GM23338 (cell line): Measurements from ENCODE around the gene PPM1H. TPM values are rescaled to one million over a fixed set of nuclear protein-coding genes. Genes with fewer than 3 reads are reported as not detected.

Source experiments
- ATAC-seq: fragments of 200-7000 bp; cut with Tn5 transposase; 3 replicates; pipeline ENCODE4 v1.9.1; 2020
- DNase-seq: peaks from one replicate; pipeline ENCODE4 v3.0.0-alpha.2; 2015; ENCODE audit warnings: low spot score
- H2AFZ ChIP-seq: fragments of 200-600 bp; sonication (generic); 2 replicates; pipeline ENCODE4 v1.8.0; 2016; ENCODE audit warnings: antibody characterized with exemption, mild to moderate bottlenecking, moderate library complexity
- H3F3A ChIP-seq: fragments of 200-600 bp; sonication (generic); replicated peaks from 2 replicates; pipeline ENCODE4 v1.8.0; 2017; ENCODE audit warnings: antibody characterized with exemption, mixed run types, low read depth
- H3K27ac ChIP-seq: fragments of 200-600 bp; sonication (generic); 2 replicates; pipeline ENCODE4 v1.6.1; 2016; ENCODE audit warnings: low read depth
- H3K27me3 ChIP-seq: fragments of 200-600 bp; sonication (generic); 2 replicates; pipeline ENCODE4 v1.8.0; 2016; ENCODE audit warnings: mild to moderate bottlenecking, mixed run types, moderate library complexity; ENCODE audit not compliant: insufficient read depth
- H3K36me3 ChIP-seq: fragments of 200-600 bp; sonication (generic); 2 replicates; pipeline ENCODE4 v1.8.0; 2016; ENCODE audit warnings: mild to moderate bottlenecking; ENCODE audit not compliant: insufficient read depth
- H3K4me1 ChIP-seq: fragments of 200-600 bp; sonication (generic); 2 replicates; pipeline ENCODE4 v1.8.0; 2016; ENCODE audit warnings: mild to moderate bottlenecking, moderate library complexity; ENCODE audit not compliant: insufficient read depth
- H3K4me2 ChIP-seq: fragments of 200-600 bp; sonication (generic); 2 replicates; pipeline ENCODE4 v1.7.1; 2017; ENCODE audit warnings: mixed run types
- H3K4me3 ChIP-seq: fragments of 200-600 bp; sonication (generic); 2 replicates; pipeline ENCODE4 v1.6.1; 2016; ENCODE audit warnings: mixed run types
- H3K79me2 ChIP-seq: fragments of 200-600 bp; sonication (generic); replicated peaks from 2 replicates; pipeline ENCODE4 v1.8.0; 2017; ENCODE audit warnings: mild to moderate bottlenecking; ENCODE audit not compliant: insufficient read depth
- H3K9me2 ChIP-seq: fragments of 200-600 bp; sonication (generic); 2 replicates; pipeline ENCODE4 v1.8.0; 2017; ENCODE audit not compliant: insufficient read depth
- H4K20me1 ChIP-seq: fragments of 200-600 bp; sonication (generic); replicated peaks from 2 replicates; pipeline ENCODE4 v1.8.0; 2017; ENCODE audit warnings: mild to moderate bottlenecking; ENCODE audit not compliant: insufficient read depth
- H3K27ac Mint-ChIP-seq: 2 replicates; pipeline ENCODE4 v1.8.0; 2020; ENCODE audit warnings: inconsistent platforms, mild to moderate bottlenecking, moderate library complexity, mixed read lengths
- H3K27me3 Mint-ChIP-seq: 3 replicates; pipeline ENCODE4 v1.8.0; 2022; ENCODE audit warnings: low read depth, mild to moderate bottlenecking, moderate library complexity, mixed read lengths, inconsistent platforms; ENCODE audit not compliant: insufficient read depth, poor library complexity
- H3K36me3 Mint-ChIP-seq: 3 replicates; pipeline ENCODE4 v1.8.0; 2021; ENCODE audit warnings: low read depth, mild to moderate bottlenecking, inconsistent platforms, moderate library complexity, mixed read lengths
- H3K4me1 Mint-ChIP-seq: 3 replicates; pipeline ENCODE4 v1.8.0; 2020; ENCODE audit warnings: mild to moderate bottlenecking, inconsistent platforms, mixed read lengths
- H3K4me3 Mint-ChIP-seq: 3 replicates; pipeline ENCODE4 v1.8.0; 2021; ENCODE audit warnings: moderate library complexity, mild to moderate bottlenecking, inconsistent platforms, mixed read lengths
- H3K9me3 Mint-ChIP-seq: 3 replicates; pipeline ENCODE4 v1.8.0; 2020; ENCODE audit warnings: moderate library complexity, mild to moderate bottlenecking, inconsistent platforms, mixed read lengths
- CREB1 ChIP-seq: fragments of 250-450 bp; sonication (Bioruptor Pico); IDR thresholded peaks from 2 replicates; pipeline ENCODE4 v1.5.0; 2020; ENCODE audit warnings: low read depth, mild to moderate bottlenecking, moderate library complexity
- ETS1 ChIP-seq: IDR thresholded peaks from 2 replicates; pipeline ENCODE4 v1.6.1; 2016; ENCODE audit warnings: antibody characterized with exemption
- EZH2 ChIP-seq: fragments of 200-600 bp; sonication (generic); IDR thresholded peaks from one replicate; pipeline ENCODE4 v1.8.0; 2017; ENCODE audit warnings: antibody characterized with exemption, mild to moderate bottlenecking, low read depth; ENCODE audit not compliant: unreplicated experiment
- JUNB ChIP-seq: IDR thresholded peaks from one replicate; pipeline ENCODE4 v1.6.1; 2016; ENCODE audit warnings: antibody characterized with exemption; ENCODE audit not compliant: unreplicated experiment
- NANOG ChIP-seq: IDR thresholded peaks from 2 replicates; pipeline ENCODE4 v1.6.1; 2016; ENCODE audit warnings: antibody characterized with exemption, borderline replicate concordance
- POLR2AphosphoS5 ChIP-seq: IDR thresholded peaks from 2 replicates; pipeline ENCODE4 v1.6.1; 2016; ENCODE audit warnings: antibody characterized with exemption, low read depth
- REST ChIP-seq: IDR thresholded peaks from one replicate; pipeline ENCODE4 v1.6.1; 2018; ENCODE audit warnings: antibody characterized with exemption; ENCODE audit not compliant: unreplicated experiment
- STAT1 ChIP-seq: IDR thresholded peaks from one replicate; pipeline ENCODE4 v1.6.1; 2016; ENCODE audit warnings: antibody characterized with exemption; ENCODE audit not compliant: unreplicated experiment
- ZNF114 ChIP-seq: fragments of 250-450 bp; sonication (Bioruptor Pico); IDR thresholded peaks from 2 replicates; pipeline ENCODE4 v1.5.0; 2020; ENCODE audit warnings: mild to moderate bottlenecking, moderate library complexity
- ZNF331 ChIP-seq: fragments of 250-450 bp; sonication (Bioruptor Pico); IDR thresholded peaks from 2 replicates; pipeline ENCODE4 v1.5.0; 2020; ENCODE audit warnings: low read depth, mild to moderate bottlenecking, moderate library complexity
- polyA plus RNA-seq: library from polyadenylated mRNA; unstranded; fragments of >200 nt; fragmentation: Nextera tagmentation; extraction: Ambion mirVana; gene quantifications from 2 replicates; pipeline ENCODE4 v1.2.1, GENCODE V29; 2016
- total RNA-seq: library from RNA; depleted of rRNA; stranded (reverse); fragments of >200 nt; shearing (Covaris generic); gene quantifications from 2 replicates; pipeline ENCODE4 v1.2.3, GENCODE V29; 2014
- TF ChIP-seq, protein P1 (sequence below): fragments of 250-450 bp; sonication (Bioruptor Pico); IDR thresholded peaks from 2 replicates; pipeline ENCODE4 v1.5.0; 2020; ENCODE audit warnings: mild to moderate bottlenecking, moderate library complexity

PPM1H gene
- total and polyA plus RNA-seq, 2 experiments from 2014 or later, result 11.4 to 41.2 TPM

DNA sequence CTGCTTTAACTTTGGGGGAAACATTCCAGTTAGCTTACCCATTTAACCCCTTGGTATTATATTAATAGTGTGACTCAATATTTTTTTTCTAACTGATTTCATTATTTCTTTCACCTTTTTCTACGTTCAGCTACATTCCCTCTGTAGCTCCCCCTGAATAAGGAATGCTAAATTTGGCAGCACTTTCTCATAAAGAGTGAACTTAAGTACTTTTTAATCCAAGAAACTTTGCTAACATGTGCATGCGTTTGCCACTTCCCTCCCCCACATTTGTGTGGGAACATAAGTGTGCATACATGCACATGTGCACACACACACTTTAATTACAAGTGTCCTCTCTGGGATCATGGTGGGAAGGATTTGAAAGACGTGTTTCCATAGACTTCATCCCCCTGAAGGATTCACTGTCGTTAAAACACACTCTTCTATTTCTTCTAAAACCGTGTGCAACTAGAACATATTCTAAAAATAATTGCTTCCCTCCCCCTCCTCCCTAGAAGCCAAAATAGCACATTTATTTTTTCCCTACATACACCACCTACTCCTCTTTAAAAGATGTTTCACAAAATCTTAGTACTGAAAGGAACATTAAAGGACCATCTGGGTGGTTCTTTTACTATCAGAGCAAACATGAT is 142.6 kb downstream of the PPM1H start (continued):
- no peak for TF ChIP-seq JUNB
- TF ChIP-seq, protein P1, sequence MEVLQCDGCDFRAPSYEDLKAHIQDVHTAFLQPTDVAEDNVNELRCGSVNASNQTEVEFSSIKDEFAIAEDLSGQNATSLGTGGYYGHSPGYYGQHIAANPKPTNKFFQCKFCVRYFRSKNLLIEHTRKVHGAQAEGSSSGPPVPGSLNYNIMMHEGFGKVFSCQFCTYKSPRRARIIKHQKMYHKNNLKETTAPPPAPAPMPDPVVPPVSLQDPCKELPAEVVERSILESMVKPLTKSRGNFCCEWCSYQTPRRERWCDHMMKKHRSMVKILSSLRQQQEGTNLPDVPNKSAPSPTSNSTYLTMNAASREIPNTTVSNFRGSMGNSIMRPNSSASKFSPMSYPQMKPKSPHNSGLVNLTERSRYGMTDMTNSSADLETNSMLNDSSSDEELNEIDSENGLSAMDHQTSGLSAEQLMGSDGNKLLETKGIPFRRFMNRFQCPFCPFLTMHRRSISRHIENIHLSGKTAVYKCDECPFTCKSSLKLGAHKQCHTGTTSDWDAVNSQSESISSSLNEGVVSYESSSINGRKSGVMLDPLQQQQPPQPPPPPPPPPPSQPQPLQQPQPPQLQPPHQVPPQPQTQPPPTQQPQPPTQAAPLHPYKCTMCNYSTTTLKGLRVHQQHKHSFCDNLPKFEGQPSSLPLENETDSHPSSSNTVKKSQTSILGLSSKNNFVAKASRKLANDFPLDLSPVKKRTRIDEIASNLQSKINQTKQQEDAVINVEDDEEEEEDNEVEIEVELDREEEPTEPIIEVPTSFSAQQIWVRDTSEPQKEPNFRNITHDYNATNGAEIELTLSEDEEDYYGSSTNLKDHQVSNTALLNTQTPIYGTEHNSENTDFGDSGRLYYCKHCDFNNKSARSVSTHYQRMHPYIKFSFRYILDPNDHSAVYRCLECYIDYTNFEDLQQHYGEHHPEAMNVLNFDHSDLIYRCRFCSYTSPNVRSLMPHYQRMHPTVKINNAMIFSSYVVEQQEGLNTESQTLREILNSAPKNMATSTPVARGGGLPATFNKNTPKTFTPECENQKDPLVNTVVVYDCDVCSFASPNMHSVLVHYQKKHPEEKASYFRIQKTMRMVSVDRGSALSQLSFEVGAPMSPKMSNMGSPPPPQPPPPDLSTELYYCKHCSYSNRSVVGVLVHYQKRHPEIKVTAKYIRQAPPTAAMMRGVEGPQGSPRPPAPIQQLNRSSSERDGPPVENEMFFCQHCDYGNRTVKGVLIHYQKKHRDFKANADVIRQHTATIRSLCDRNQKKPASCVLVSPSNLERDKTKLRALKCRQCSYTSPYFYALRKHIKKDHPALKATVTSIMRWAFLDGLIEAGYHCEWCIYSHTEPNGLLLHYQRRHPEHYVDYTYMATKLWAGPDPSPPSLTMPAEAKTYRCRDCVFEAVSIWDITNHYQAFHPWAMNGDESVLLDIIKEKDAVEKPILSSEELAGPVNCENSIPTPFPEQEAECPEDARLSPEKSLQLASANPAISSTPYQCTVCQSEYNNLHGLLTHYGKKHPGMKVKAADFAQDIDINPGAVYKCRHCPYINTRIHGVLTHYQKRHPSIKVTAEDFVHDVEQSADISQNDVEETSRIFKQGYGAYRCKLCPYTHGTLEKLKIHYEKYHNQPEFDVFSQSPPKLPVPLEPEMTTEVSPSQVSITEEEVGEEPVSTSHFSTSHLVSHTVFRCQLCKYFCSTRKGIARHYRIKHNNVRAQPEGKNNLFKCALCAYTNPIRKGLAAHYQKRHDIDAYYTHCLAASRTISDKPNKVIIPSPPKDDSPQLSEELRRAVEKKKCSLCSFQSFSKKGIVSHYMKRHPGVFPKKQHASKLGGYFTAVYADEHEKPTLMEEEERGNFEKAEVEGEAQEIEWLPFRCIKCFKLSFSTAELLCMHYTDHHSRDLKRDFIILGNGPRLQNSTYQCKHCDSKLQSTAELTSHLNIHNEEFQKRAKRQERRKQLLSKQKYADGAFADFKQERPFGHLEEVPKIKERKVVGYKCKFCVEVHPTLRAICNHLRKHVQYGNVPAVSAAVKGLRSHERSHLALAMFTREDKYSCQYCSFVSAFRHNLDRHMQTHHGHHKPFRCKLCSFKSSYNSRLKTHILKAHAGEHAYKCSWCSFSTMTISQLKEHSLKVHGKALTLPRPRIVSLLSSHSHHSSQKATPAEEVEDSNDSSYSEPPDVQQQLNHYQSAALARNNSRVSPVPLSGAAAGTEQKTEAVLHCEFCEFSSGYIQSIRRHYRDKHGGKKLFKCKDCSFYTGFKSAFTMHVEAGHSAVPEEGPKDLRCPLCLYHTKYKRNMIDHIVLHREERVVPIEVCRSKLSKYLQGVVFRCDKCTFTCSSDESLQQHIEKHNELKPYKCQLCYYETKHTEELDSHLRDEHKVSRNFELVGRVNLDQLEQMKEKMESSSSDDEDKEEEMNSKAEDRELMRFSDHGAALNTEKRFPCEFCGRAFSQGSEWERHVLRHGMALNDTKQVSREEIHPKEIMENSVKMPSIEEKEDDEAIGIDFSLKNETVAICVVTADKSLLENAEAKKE (CRISPR knock-in tag), result no peak
- no peak for TF ChIP-seq ETS1
- TF ChIP-seq NANOG, result no peak
- no peak for TF ChIP-seq CREB1
- no peak for TF ChIP-seq ZNF331 (CRISPR knock-in tag)
- no peak for TF ChIP-seq POLR2AphosphoS5
- no peak for TF ChIP-seq ZNF114 (CRISPR knock-in tag)

DNA sequence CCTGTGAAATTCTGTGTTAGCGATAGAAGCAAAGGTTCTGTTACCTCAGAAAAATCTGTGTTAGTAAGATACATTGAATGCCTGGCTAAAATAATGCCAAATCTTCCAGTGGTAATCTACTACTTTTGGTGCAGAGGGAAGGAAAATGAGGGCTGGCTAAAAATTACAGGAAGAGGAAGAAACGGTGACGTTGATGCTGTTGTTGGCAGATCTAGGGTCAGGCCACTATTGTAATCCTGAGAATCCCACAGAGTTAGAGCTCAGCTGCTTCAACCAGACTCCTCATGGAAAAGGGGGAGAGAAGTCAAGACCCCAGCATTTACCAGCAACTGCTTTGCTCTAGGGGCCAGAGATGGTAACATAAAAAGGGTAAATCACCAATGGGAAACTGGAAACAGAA is 145.1 kb downstream of the PPM1H start:
- Mint-ChIP-seq H3K9me3 (no peaks in the 10 kb centered on the region), H3K4me1 (peaks cover 47% of the 10 kb centered on the region), H3K36me3 (peaks cover 15% of the 10 kb centered on the region), H3K27me3 (peaks cover 2% of the 10 kb centered on the region), H3K4me3 (no peak overlapping the region), H3K27ac (0 out of 2 replicates have a peak overlapping the region, but pooled peaks have one; percentile 3)
- H3K79me2 ChIP-seq, result no peaks in the 10 kb centered on the region; the same call in none of the 2 replicates
- H3F3A ChIP-seq, result no peaks in the 10 kb centered on the region
- no peaks in the 10 kb centered on the region for H3K27me3 ChIP-seq
- H3K4me2 ChIP-seq, result no peak overlapping the region
- ATAC-seq (no peak), DNase-seq (no peak)
- no peaks in the 10 kb centered on the region for H3K36me3 ChIP-seq
- H2AFZ ChIP-seq, result no peak overlapping the region
- H3K9me2 ChIP-seq, result no peaks in the 10 kb centered on the region
- H3K4me3 ChIP-seq, result no peak overlapping the region
- no peaks in the 10 kb centered on the region for H4K20me1 ChIP-seq
- peaks cover 29% of the 10 kb centered on the region for H3K4me1 ChIP-seq
- H3K27ac ChIP-seq, result no peak overlapping the region
- TF ChIP-seq STAT1 (no peak), CREB1 (no peak), NANOG (no peak), REST (no peak), POLR2AphosphoS5 (no peak), EZH2 (no peak), ZNF331 (CRISPR knock-in tag) (no peak), ETS1 (no peak), ZNF114 (CRISPR knock-in tag) (no peak)
